Thyroid gland (tissue), 4 donors: ENCODE measurements around the gene ANXA3.

Experiments used
- POLR2A ChIP-seq, 2 donors: fragments of 450-650 bp; IDR thresholded peaks; one replicate each; pipeline ENCODE4 v1.6.1; 2017; ENCODE audit warnings: antibody characterized with exemption in 2 of 2, mild to moderate bottlenecking in 2 of 2, moderate library complexity in 1 of 2
- TF ChIP-seq, protein P1 (sequence below), 6 experiments: fragments of 200-600 bp in 3 of 6; fragments of 450-650 bp in 3 of 6; sonication (generic) in 3 of 6; IDR thresholded peaks; one replicate each; pipeline ENCODE4 v1.5.1; 2016 to 2019; ENCODE audit warnings: antibody characterized with exemption in 6 of 6, mild to moderate bottlenecking in 2 of 6, inconsistent platforms in 1 of 6, moderate library complexity in 1 of 6

DNA sequence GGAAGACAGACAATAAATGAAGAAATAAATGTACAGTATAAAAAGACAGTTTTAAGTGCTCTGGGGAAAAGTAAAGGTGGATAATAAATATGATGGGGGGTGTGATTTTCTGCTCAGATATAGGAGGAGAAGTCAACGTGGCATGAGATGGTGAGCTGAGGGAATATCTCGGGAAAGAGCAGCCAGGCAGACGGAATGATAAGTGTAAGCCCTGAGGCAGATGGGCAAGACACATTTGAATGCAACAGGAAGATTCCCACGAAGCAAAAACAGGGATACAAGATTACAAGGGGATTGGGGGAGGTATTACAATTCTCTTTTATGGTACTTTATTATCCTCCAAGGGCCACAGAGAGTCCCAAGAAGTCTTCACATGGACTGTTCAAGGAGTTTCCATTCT, 11.1 kb downstream of the ANXA3 start:
- TF ChIP-seq POLR2A (IDR thresholded peaks at IDR 0.05) = no peak
- TF ChIP-seq, protein P1, sequence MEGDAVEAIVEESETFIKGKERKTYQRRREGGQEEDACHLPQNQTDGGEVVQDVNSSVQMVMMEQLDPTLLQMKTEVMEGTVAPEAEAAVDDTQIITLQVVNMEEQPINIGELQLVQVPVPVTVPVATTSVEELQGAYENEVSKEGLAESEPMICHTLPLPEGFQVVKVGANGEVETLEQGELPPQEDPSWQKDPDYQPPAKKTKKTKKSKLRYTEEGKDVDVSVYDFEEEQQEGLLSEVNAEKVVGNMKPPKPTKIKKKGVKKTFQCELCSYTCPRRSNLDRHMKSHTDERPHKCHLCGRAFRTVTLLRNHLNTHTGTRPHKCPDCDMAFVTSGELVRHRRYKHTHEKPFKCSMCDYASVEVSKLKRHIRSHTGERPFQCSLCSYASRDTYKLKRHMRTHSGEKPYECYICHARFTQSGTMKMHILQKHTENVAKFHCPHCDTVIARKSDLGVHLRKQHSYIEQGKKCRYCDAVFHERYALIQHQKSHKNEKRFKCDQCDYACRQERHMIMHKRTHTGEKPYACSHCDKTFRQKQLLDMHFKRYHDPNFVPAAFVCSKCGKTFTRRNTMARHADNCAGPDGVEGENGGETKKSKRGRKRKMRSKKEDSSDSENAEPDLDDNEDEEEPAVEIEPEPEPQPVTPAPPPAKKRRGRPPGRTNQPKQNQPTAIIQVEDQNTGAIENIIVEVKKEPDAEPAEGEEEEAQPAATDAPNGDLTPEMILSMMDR (IDR thresholded peaks at IDR 0.05) = no peak
